H1 (cell line): ENCODE results near the gene GPANK1. TPM values are rescaled to one million over a fixed set of nuclear protein-coding genes. Genes with fewer than 3 reads are reported as not detected.
A peak's percentile ranks its signal among the peaks of the same experiment; 100 is the strongest.

ENCODE experiments used
- CTCF ChIP-seq, 3 experiments: IDR thresholded peaks; 1 replicate in 2 of 3; 2 replicates in 1 of 3; pipeline versions ENCODE4 v1.5.1 to v1.6.1; 2011; ENCODE audit warnings: low read length in 3 of 3, mild to moderate bottlenecking in 3 of 3, inconsistent platforms in 2 of 3, low read depth in 1 of 3, moderate library complexity in 1 of 3; ENCODE audit not compliant: insufficient read depth in 1 of 3; ENCODE audit errors: control extremely low read depth in 1 of 3
- E2F6 ChIP-seq: IDR thresholded peaks from 2 replicates; pipeline ENCODE4 v1.6.1; 2012; ENCODE audit warnings: inconsistent platforms
- POLR2A ChIP-seq, 2 experiments: IDR thresholded peaks; 1 replicate in 1 of 2; 2 replicates in 1 of 2; pipeline ENCODE4 v1.6.1; 2011; ENCODE audit warnings: low read depth in 2 of 2, low read length in 2 of 2, mild to moderate bottlenecking in 2 of 2; ENCODE audit errors: control extremely low read depth in 1 of 2
- TEAD4 ChIP-seq: IDR thresholded peaks from 2 replicates; pipeline ENCODE4 v1.6.1; 2012; ENCODE audit warnings: low read depth, low read length, inconsistent platforms, mixed read lengths
- polyA plus RNA-seq, 7 experiments: library from polyadenylated mRNA; depleted of rRNA in 3 of 7; stranded (reverse) in 5 of 7; unstranded in 2 of 7; fragments of >200 nt in 5 of 7; fragments of 200-250 nt in 2 of 7; gene quantifications; 1 replicate in 5 of 7; 2 replicates in 1 of 7; 4 replicates in 1 of 7; pipeline versions ENCODE4 v1.2.1 to v1.2.3, GENCODE V29; 2011 to 2013; ENCODE audit warnings: missing spikeins in 2 of 7, mixed read lengths in 2 of 7
- total RNA-seq: library from RNA; stranded (reverse); fragmentation: NEBNext Ultra II Directional; extraction: Animal tissue kit (Norgen Biotek cat#: 25700); gene quantifications from 2 replicates; pipeline ENCODE4 v1.2.1, GENCODE V29; 2021

The GPANK1 gene
- total and polyA plus RNA-seq, 2 of the 8 experiments (the other 6 are each of a cell fraction or from before 2014, with no cell fraction given), result 24.5 to 30.2 TPM

GRCh38 chr6:31663961-31664789, 622 bp downstream of the GPANK1 start (continued):
- 0 out of 4 replicates have a peak, but pooled peaks of 1 of the 3 experiments have one; percentile 2 for TF ChIP-seq CTCF (IDR thresholded peaks at IDR 0.05; ENCODE audit: control extremely low read depth in 1 of 3, insufficient read depth in 1 of 3, low read depth in 1 of 3, low read length in 3 of 3)
- TF ChIP-seq TEAD4, result no peak
- TF ChIP-seq POLR2A (IDR thresholded peaks at IDR 0.05; ENCODE audit: control extremely low read depth in 1 of 2, low read depth in 2 of 2, low read length in 2 of 2), result no peak
- no peak for TF ChIP-seq E2F6
- TF ChIP-seq, all 59 proteins: peak for 2
